Testis (tissue), 3 donors: ENCODE measurements around the gene CAMTA1. TPM values are rescaled to one million over a fixed set of nuclear protein-coding genes. Genes with fewer than 3 reads are reported as not detected.

Experiments used
- DNase-seq: peaks from one replicate; pipeline ENCODE4 v3.0.0-alpha.2; 2019
- H3K27ac ChIP-seq, 2 donors: fragments of 200-600 bp; sonication (generic); one replicate each; pipeline ENCODE4 v1.5.1; 2019
- H3K27me3 ChIP-seq: fragments of 200-600 bp; sonication (generic); one replicate; pipeline ENCODE4 v1.5.1; 2019
- H3K36me3 ChIP-seq: fragments of 200-600 bp; sonication (generic); one replicate; pipeline ENCODE4 v1.5.1; 2017; ENCODE audit warnings: low read depth; ENCODE audit errors: missing control alignments
- H3K4me1 ChIP-seq: fragments of 200-600 bp; sonication (generic); one replicate; pipeline ENCODE4 v1.5.1; 2019
- H3K4me3 ChIP-seq, 2 donors: fragments of 200-600 bp; sonication (generic); one replicate each; pipeline ENCODE4 v1.5.1; 2017 to 2019
- H3K9me3 ChIP-seq: fragments of 200-600 bp; sonication (generic); one replicate; pipeline ENCODE4 v1.5.1; 2017
- POLR2A ChIP-seq: fragments of 450-650 bp; IDR thresholded peaks from one replicate; pipeline ENCODE4 v1.6.1; 2017; ENCODE audit warnings: antibody characterized with exemption, mild to moderate bottlenecking, moderate library complexity
- WGBS, 2 donors: methylation state at CpG; one replicate each; pipeline ENCODE4 v1.1.5; 2018; 5-methylcytosine and 5-hydroxymethylcytosine counted together
- intact Hi-C: fragments of 100-400 bp; cut with DNase I; formaldehyde crosslinking; loops from one replicate; pipeline ENCODE4 v1.15.1; 2023; ENCODE audit warnings: low total_unique reads
- polyA plus RNA-seq: library from polyadenylated mRNA; stranded (reverse); fragments of 350-450 nt; fragmentation: Illumina TruSeq; extraction: RNeasy Lipid Tissue Mini Kit (QIAGEN cat#74804); gene quantifications from one replicate; pipeline ENCODE4 v1.2.3, GENCODE V29; 2014; ENCODE audit warnings: low read depth, low replicate concordance; ENCODE audit not compliant: insufficient read depth
- total RNA-seq, 2 donors: library from RNA; depleted of rRNA; stranded (reverse); fragments of >200 nt; gene quantifications; one replicate each; pipeline ENCODE4 v1.2.3, GENCODE V29; 2016
- TF ChIP-seq, protein P1 (sequence below), 3 experiments: fragments of 450-650 bp in 2 of 3; fragments of 200-600 bp in 1 of 3; sonication (generic) in 1 of 3; IDR thresholded peaks; one replicate each; pipeline ENCODE4 v1.5.1; 2016 to 2019; ENCODE audit warnings: antibody characterized with exemption in 3 of 3, mild to moderate bottlenecking in 2 of 3, moderate library complexity in 1 of 3

The CAMTA1 gene
- total and polyA plus RNA-seq, 3 donors from 2014 or later, result 116 to 158 (median 119) TPM

DNA sequence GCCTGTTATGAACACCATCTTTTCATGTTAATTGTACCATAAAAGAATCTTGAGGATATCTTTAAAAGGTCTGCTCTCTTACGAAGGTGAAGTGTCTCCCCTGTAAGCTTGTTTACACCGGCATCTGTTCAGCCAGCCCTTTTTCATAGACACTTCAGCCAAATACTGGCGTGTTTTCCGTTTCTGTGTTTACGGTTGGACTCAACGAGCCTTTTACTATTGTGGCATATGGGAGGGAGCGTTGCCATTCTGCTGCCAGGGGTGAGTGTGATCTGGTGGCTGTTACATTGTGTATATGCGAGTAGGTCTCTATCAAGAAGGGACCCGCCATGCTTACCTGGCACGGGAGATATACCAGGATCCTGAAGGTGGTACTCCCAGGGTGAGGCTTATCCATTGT, 433.8 kb downstream of the CAMTA1 start:
- TF ChIP-seq, protein P1, sequence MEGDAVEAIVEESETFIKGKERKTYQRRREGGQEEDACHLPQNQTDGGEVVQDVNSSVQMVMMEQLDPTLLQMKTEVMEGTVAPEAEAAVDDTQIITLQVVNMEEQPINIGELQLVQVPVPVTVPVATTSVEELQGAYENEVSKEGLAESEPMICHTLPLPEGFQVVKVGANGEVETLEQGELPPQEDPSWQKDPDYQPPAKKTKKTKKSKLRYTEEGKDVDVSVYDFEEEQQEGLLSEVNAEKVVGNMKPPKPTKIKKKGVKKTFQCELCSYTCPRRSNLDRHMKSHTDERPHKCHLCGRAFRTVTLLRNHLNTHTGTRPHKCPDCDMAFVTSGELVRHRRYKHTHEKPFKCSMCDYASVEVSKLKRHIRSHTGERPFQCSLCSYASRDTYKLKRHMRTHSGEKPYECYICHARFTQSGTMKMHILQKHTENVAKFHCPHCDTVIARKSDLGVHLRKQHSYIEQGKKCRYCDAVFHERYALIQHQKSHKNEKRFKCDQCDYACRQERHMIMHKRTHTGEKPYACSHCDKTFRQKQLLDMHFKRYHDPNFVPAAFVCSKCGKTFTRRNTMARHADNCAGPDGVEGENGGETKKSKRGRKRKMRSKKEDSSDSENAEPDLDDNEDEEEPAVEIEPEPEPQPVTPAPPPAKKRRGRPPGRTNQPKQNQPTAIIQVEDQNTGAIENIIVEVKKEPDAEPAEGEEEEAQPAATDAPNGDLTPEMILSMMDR (IDR thresholded peaks at IDR 0.05), result no peak
- TF ChIP-seq POLR2A, result no peak
- intact Hi-C loops, result loop anchor here (10.0 kb wide), 1 partner anchor 494 kb away; no protein-coding TSS in a partner anchor
- no peak for DNase-seq

DNA sequence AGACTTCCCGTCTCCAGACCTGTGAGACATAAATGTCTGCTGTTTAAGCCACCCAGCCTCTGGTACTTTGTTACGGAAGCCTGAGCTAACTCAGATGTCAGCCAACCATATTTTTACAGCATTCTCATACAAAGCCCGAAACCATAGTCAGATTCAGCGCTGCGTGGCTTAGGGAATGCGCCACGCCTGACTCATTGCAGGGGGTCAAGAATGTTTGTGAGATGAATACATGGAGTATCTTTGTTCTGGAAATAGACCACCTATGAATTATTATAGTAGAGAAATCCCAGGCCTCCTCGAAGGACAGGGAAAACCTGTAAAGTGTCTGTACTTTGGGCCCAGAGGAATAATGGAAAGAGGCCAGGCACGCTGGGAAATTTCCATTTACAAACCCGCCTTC, 434.8 kb downstream of the CAMTA1 start:
- no peak for DNase-seq
- Histone ChIP-seq H3K36me3 (no peaks in the 10 kb centered on the region), H3K4me1 (no peaks in the 10 kb centered on the region), H3K27ac (no peak overlapping the region), H3K27me3 (no peaks in the 10 kb centered on the region), H3K9me3 (no peaks in the 10 kb centered on the region), H3K4me3 (no peak overlapping the region)
- WGBS, 2 donors, result 89 to 93% methylated on average over 10 of the region's 10 CpGs
- TF ChIP-seq POLR2A, result no peak
- TF ChIP-seq, protein P1 (IDR thresholded peaks at IDR 0.05), result no peak
- intact Hi-C loops, result no loop called here

More for the DNA sequence above, 433.8 kb downstream of the CAMTA1 start:
- Histone ChIP-seq H3K27me3 (no peaks in the 10 kb centered on the region), H3K4me3 (no peak overlapping the region), H3K4me1 (no peaks in the 10 kb centered on the region), H3K27ac (no peak overlapping the region), H3K9me3 (no peaks in the 10 kb centered on the region), H3K36me3 (no peaks in the 10 kb centered on the region)
- 84 to 88% methylated on average over 10 of the region's 10 CpGs for WGBS, 2 donors

DNA sequence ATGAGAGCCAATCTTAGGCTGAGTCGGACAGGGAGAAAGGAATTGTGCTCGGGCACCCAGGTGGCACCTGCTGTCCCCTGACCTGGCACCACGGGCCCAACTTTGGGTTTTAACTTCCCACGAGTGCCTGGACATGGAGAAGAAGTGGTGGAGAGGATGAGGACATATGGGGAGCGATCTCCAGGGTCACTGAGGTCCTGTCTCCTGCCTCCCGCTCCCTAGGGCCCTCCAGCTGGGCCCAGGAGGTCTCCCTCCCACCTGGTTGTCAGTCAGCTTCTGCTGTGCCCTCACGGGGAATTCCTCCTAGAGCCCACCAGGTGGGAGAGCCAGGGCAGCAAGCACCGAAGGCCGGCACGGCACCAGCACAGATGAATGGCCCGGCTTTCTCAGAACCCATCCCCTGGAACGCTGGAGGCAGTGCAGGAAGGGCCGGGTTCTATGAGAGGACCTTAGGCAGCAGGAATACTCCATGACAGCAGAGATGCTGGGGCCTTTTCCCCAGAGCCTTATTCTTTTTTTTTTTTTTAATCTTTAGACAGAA, 435.5 kb downstream of the CAMTA1 start:
- 85 to 91% methylated on average over 9 to 13 of the region's 13 CpGs for WGBS, 2 donors
- no peak for DNase-seq
- no peaks in the 10 kb centered on the region for H3K36me3 ChIP-seq
- H3K4me1 ChIP-seq, result no peaks in the 10 kb centered on the region
- H3K9me3 ChIP-seq, result no peaks in the 10 kb centered on the region
- TF ChIP-seq POLR2A, result no peak
- TF ChIP-seq, protein P1 (IDR thresholded peaks at IDR 0.05), result no peak
- intact Hi-C loops, result no loop called here
- no peaks in the 10 kb centered on the region for H3K27me3 ChIP-seq
- no peak overlapping the region for H3K4me3 ChIP-seq
- H3K27ac ChIP-seq, result no peak overlapping the region

DNA sequence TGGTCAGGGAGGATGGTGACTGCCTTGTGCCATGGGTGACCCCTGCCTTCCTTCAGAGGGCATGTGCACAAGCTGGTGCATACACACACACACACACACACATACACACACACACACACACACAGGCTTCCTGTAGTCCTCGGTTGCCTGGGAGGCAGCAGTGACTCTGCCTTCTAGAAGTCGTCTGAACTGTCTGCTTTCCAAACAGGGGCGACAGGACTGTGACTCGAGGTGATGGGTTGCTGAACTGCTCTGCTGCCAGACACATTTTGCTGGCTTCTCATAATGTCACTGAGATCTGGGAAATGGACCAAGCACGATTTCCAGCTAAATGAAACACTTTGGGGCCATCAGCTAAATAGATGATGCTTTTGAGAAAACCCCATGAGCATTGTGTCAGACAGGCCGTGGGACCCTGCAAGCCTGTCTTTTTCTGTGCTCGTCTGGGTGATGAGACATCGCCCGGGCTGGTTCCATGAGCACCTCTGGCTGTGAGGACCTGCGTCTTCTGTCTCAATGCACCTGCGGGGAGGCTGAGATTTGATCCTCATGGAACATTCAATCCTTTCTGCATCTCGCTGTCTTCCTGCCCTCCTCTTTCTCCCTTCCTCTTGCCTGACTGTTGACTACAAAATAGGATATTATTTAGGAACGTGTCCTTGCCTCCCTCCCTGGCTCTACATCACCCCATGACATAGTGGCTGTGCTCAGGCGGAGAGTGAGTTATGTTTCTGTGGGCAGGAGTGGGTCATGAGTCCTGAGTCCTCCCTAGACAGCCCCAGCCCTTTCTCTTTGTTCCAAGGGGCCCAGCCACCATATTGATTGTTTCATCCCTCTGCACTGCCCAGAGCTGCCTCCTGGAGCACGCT, 436.8 kb downstream of the CAMTA1 start:
- Histone ChIP-seq H3K9me3 (no peaks in the 10 kb centered on the region), H3K4me1 (no peaks in the 10 kb centered on the region), H3K27me3 (no peaks in the 10 kb centered on the region), H3K27ac (no peak overlapping the region), H3K36me3 (no peaks in the 10 kb centered on the region), H3K4me3 (no peak overlapping the region)
- intact Hi-C loops, result no loop called here
- no peak for DNase-seq
- WGBS, 2 donors, result 87% methylated on average over 15 of the region's 15 CpGs
- TF ChIP-seq, protein P1 (IDR thresholded peaks at IDR 0.05), result no peak
- TF ChIP-seq POLR2A, result no peak
